SH-SY5Y (cell line): ENCODE data around the gene CLIC4.

ENCODE experiments used
- GATA2 ChIP-seq: IDR thresholded peaks from 2 replicates; pipeline ENCODE4 v1.6.1; 2011; ENCODE audit warnings: mild to moderate bottlenecking, low read depth, low read length
- GATA3 ChIP-seq: IDR thresholded peaks from 2 replicates; pipeline ENCODE4 v1.6.1; 2011; ENCODE audit warnings: low read depth, mild to moderate bottlenecking, low read length, moderate library complexity

- TF ChIP-seq GATA3 (no peak), GATA2 (no peak)
These were observed 115.6 kb downstream of the CLIC4 start for GRCh38 chr1:24860841-24861240.
